GM12872 (cell line): ENCODE results near the gene SLC6A12.

Experiments
- CTCF ChIP-seq: IDR thresholded peaks from 3 replicates; pipeline ENCODE4 v1.5.1; 2011; ENCODE audit warnings: low read depth, mild to moderate bottlenecking, low read length, moderate library complexity; ENCODE audit not compliant: insufficient read depth

SLC6A12 gene

DNA sequence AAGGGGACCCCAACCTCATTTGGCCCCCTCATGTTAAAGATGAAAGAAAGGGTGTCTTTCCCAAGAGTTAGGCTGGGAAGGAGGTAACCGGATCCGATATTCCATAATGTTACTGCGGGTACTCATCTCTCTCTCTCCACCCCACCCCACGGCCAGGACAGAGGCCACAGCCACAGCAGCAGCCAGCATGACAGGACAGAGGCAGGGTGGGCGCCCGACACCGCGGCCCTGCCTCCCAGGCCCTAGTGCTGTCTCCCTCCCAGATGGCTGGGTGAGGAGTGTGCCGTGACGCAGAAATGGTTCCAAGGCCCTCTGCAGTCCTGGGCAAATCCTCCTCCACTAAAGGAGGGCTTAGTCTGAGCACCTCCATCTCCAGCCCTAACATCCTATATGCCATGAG, 6.2 kb downstream of the SLC6A12 start:
- no peak for TF ChIP-seq CTCF

DNA sequence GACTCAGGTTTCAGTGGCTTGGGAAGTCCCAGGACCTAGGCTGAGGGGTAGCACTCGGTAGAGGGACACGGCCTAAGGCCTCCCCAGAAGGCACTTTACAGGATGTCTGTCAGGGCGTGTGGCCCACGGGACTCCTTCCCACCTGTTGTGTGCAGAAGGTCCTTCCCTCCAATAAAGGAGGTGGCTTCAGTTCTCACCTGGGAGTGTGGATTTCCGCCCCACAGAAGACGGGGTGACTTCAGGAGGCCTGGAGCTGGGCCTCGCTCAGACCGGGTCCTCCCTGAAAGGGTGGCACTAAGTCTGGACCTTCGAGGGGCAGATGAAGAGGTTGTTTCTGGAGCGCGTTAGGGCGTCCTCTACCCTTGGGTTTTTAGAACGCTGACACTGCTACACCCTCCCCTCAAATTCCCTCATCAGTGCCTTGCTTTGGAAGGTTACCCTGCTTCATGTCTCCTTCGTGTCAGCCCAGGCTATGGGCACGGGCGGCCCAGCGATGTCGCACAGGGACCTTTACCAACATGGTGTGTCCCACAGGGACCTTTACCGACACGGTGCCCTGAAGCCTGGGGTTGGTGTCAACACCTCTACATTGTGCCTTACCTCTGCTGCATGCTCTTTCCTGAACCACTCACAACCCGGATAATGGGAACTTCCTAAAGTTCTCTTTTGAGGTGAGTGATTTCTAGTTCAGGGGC, 7.1 kb downstream of the SLC6A12 start:
- TF ChIP-seq CTCF = no peak

- no peak for TF ChIP-seq CTCF
Measured at GRCh38 chr12:205026-205425, 8.9 kb downstream of the SLC6A12 start.

GRCh38 chr12:204261-204678, 9.7 kb downstream of the SLC6A12 start:
- TF ChIP-seq CTCF = no peak

DNA sequence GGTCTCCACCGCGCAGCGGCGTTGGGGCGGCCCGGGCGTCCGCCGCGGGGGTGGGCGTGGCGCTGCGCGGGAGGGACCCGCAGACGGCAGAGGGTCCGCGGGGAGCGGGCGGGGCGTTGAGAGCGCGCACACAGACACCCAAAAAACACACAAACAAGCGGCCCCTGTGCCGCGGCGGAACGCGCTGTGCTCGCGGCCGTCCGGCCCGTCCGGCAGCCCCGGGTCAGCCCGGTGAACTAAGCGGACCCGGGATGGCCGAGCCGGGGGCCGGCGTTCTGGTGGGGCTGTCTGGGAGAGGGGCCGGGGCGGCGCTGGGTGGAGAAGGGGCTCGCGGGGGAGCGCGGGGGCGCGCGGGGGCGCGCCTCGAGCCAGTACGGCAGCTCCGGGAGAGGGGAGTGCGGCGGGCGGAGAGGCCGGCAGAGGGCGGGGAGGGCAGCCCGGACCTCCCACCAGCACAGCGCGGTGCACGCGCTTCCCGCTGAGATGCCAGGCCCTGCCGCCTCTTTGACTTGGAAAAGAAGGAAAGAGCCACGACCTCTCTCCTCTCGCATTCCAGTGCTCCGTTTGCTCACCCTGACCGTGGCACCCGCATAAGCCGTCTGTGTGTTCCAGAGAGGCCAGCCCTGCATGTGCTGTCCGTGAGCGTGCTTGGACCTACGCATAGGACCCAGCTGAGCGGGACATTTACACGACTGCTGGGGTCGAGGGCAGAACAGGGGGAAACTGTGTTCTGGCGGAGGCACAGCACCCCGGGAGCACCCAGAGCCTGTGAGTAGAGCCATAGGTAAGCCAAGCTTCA, 10.3 kb downstream of the SLC6A12 start:
- TF ChIP-seq CTCF = no peak

GRCh38 chr12:203074-203461, 10.9 kb downstream of the SLC6A12 start:
- no peak for TF ChIP-seq CTCF

DNA sequence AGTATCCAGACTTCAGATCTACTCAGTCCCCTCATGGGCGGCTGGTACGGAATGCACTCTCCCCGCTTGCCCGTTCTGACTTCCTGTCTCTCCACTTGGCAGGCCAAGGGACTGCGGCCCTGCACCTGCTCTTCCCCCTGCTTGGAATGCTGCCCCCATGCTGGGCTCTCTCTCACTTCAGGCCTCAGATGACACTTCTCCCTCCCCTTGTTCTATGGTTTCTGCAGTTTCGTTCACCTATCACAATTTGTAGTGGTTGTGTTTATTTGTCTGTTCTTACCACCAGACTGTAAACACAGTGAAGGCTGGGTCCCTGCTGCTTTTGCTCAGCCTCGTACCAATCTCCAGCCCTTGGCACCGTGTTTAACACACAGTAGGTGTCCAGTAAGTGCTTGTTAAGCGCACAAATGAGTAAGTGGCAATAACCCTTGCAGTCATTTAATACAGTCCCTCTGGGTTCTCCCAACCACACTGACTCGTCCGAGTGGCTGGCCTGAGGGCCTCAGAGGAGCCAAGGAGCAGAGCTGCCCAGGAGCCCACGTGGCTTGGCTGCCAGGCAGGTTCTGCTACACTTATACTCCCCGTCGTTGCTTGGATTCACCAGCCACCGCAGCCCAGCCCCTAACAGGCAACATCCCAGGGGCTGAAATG, 11.8 kb downstream of the SLC6A12 start:
- no peak for TF ChIP-seq CTCF
